Mucosa of rectum (tissue), 2 donors: Measurements from ENCODE around the gene RBM3.
"Not testable (repeated sequence)": the region's sequence is repeated elsewhere in the genome, so short reads cannot be mapped to it uniquely, and the experiment has no call there.

ENCODE experiments used
- H3K27ac ChIP-seq, 2 donors: one replicate each; pipeline ENCODE4 v1.7.0; 2013; ENCODE audit warnings: inconsistent platforms in 2 of 2, low read depth in 2 of 2, low read length in 2 of 2
- H3K27me3 ChIP-seq, 2 donors: one replicate each; pipeline ENCODE4 v1.7.0; 2013; ENCODE audit warnings: low read length in 2 of 2; ENCODE audit not compliant: control insufficient read depth in 2 of 2, insufficient read depth in 2 of 2
- H3K36me3 ChIP-seq, 2 donors: one replicate each; pipeline ENCODE4 v1.7.0; 2013; ENCODE audit warnings: low read length in 2 of 2; ENCODE audit not compliant: control insufficient read depth in 2 of 2, insufficient read depth in 2 of 2
- H3K4me1 ChIP-seq, 2 donors: one replicate each; pipeline ENCODE4 v1.7.0; 2013; ENCODE audit warnings: low read length in 2 of 2, mild to moderate bottlenecking in 1 of 2; ENCODE audit not compliant: control insufficient read depth in 2 of 2, insufficient read depth in 2 of 2
- H3K4me3 ChIP-seq, 2 donors: one replicate each; pipeline ENCODE4 v1.7.0; 2013; ENCODE audit warnings: low read length in 2 of 2
- H3K9ac ChIP-seq, 2 donors: one replicate each; pipeline ENCODE4 v1.7.0; 2013; ENCODE audit warnings: low read length in 2 of 2, low read depth in 1 of 2, mild to moderate bottlenecking in 1 of 2
- H3K9me3 ChIP-seq, 2 donors: one replicate each; pipeline ENCODE4 v1.7.0; 2013; ENCODE audit warnings: low read length in 2 of 2; ENCODE audit not compliant: control insufficient read depth in 2 of 2
- donor health status: healthy.
- donor health status: Normal muscosa, but diverticular disease.

RBM3 gene

GRCh38 chrX:48540480-48540879 is 33.8 kb upstream of the RBM3 start:
- peaks cover 3 to 5% of the 10 kb centered on the region in 2 donors for H3K4me1 ChIP-seq
- H3K36me3 ChIP-seq = peaks cover 3 to 4% of the 10 kb centered on the region in 2 donors
- peak overlapping the region in 1 of 2 donors; percentile 83 for H3K27ac ChIP-seq
- no peaks in the 10 kb centered on the region for H3K27me3 ChIP-seq
- no peak overlapping the region for H3K9ac ChIP-seq
- H3K9me3 ChIP-seq = no peaks in the 10 kb centered on the region
- peak overlapping the region; percentile 76 to 77 for H3K4me3 ChIP-seq

DNA sequence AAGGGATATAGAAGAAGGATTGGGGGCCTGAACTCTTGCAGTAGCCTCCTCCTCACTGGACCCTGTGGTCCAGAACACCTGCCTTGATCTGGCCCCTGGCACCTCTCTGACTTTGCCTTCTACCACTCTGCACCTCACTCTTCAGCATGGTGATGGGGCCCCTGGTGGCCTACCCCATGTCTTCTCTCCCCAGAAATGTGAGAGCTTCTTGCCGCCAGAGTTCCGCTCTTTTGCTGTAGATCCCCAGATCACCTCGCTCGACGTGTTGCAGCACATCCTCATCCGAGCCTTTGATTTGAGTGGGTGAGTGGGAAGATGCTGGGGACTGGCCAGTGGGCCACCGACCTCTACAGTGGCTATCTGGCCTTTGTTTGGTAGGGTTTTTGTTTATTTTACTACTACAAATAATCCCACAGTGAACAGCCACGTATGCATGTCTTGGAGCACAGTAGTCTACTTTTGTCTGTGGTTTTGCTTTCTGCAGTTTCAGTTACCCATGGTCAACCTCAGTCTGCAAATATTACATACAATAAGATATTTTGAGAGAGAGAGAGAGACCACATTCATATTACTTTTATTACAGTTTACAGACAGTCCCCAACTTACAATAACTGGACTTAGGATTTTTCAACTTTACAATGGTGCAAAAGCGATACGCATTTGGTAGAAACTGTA is 33.0 kb upstream of the RBM3 start:
- Histone ChIP-seq H3K4me3 (no peak overlapping the region), H3K27me3 (no peaks in the 10 kb centered on the region), H3K27ac (peak overlapping the region in 1 of 2 donors; percentile 2), H3K9ac (no peak overlapping the region), H3K4me1 (peaks cover 3 to 5% of the 10 kb centered on the region in 2 donors), H3K9me3 (no peaks in the 10 kb centered on the region), H3K36me3 (peaks cover 3 to 4% of the 10 kb centered on the region in 2 donors)

GRCh38 chrX:48548871-48549270 is 25.4 kb upstream of the RBM3 start:
- H3K27ac ChIP-seq = no peak overlapping the region
- no peak overlapping the region for H3K9ac ChIP-seq

GRCh38 chrX:48555731-48556325 is 18.5 kb upstream of the RBM3 start:
- H3K9me3 ChIP-seq, H3K27ac ChIP-seq, H3K4me1 ChIP-seq, H3K4me3 ChIP-seq, H3K9ac ChIP-seq, H3K27me3 ChIP-seq: not testable (repeated sequence)
- H3K36me3 ChIP-seq = peaks cover 14 to 28% of the 10 kb centered on the region in 2 donors

More at GRCh38 chrX:48548871-48549270, 25.4 kb upstream of the RBM3 start:
- Histone ChIP-seq H3K4me1 (no peaks in the 10 kb centered on the region), H3K9me3 (no peaks in the 10 kb centered on the region), H3K36me3 (peaks cover 3 to 4% of the 10 kb centered on the region in 2 donors), H3K27me3 (no peaks in the 10 kb centered on the region), H3K4me3 (no peak overlapping the region)

DNA sequence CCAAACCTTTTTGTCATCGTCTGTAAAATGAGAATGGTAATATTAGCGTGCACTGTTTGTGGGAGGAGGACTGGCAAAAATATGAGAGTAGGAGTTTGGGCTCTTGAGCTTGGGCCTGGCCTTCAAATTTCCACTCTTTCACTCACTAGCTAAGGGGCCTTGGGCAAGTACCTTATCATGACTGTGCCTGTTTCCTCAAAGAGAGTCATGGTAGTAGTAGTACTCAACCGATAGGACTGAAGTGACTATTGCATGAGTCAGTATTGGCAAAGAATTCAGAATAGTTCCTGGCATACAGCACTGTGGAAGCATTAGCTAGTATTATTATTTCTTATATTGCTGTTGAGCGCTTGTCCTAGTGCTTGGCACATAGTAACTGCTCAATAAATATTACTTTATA is 16.0 kb upstream of the RBM3 start:
- Histone ChIP-seq H3K27ac (no peak overlapping the region), H3K9me3 (no peaks in the 10 kb centered on the region), H3K27me3 (peaks cover 2 to 3% of the 10 kb centered on the region in 2 donors), H3K4me1 (no peaks in the 10 kb centered on the region), H3K4me3 (no peak overlapping the region), H3K36me3 (peaks cover 14 to 35% of the 10 kb centered on the region in 2 donors), H3K9ac (no peak overlapping the region)

GRCh38 chrX:48559636-48560035 is 14.6 kb upstream of the RBM3 start:
- H3K9ac ChIP-seq = no peak overlapping the region
- H3K27me3 ChIP-seq = peaks cover 2 to 3% of the 10 kb centered on the region in 2 donors
- no peak overlapping the region for H3K4me3 ChIP-seq
- H3K4me1 ChIP-seq = no peaks in the 10 kb centered on the region
- H3K27ac ChIP-seq = no peak overlapping the region
- H3K36me3 ChIP-seq = peaks cover 14 to 35% of the 10 kb centered on the region in 2 donors
- no peaks in the 10 kb centered on the region for H3K9me3 ChIP-seq

DNA sequence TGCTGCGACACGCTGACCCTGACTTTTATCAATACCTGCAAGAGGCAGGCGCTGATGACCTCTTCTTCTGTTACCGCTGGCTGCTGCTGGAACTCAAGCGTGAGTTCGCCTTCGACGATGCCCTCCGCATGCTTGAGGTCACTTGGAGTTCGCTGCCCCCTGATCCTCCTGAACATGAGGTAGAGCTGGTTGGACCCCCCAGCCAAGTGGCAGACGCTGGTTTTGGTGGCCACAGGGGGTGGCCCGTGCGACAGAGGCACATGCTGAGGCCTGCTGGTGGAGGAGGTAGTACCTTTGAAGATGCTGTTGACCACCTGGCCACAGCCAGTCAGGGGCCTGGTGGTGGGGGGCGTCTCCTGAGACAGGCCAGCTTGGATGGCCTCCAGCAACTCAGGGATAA is 14.2 kb upstream of the RBM3 start:
- Histone ChIP-seq H3K4me1 (no peaks in the 10 kb centered on the region), H3K9me3 (no peaks in the 10 kb centered on the region), H3K36me3 (peaks cover 11 to 31% of the 10 kb centered on the region in 2 donors), H3K4me3 (no peak overlapping the region), H3K27ac (no peak overlapping the region), H3K9ac (no peak overlapping the region), H3K27me3 (no peaks in the 10 kb centered on the region)

DNA sequence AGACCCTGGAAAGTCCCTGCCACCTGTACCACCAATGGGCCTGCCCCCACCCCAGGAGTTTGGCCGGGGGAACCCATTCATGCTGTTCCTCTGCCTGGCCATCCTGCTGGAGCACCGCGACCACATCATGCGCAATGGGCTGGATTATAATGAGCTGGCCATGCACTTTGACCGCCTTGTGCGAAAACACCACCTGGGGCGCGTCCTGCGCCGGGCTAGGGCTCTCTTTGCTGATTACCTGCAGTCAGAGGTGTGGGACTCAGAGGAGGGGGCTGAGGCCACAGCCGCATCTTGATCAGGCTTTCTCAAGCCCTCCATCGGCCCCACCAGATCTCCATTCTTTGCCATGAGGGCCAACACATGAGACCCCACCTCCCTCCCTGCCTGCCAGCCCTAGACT is 13.6 kb upstream of the RBM3 start:
- Histone ChIP-seq H3K9ac (no peak overlapping the region), H3K9me3 (no peaks in the 10 kb centered on the region), H3K4me1 (no peaks in the 10 kb centered on the region), H3K27me3 (no peaks in the 10 kb centered on the region), H3K4me3 (no peak overlapping the region), H3K36me3 (peaks cover 11 to 29% of the 10 kb centered on the region in 2 donors), H3K27ac (no peak overlapping the region)

DNA sequence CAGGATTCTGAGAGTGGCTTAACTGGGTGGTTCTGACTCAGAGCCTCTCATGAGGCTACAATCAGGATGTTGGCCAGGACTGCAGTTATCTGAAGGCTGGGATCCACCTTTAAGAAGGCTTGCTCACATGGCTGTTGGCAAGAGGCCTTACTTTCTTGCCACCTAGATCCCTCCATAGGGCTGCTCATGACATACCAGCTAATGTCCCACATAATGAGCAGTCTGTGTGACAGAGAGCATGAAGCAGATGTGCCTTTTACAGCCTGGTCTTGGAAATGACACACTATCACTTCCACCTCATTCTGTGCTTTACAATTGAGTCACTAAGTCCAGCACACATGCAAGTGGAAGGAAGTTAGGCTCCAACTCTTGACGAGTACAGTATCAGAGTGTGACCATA is 4.3 kb upstream of the RBM3 start:
- Histone ChIP-seq H3K4me3 (no peak overlapping the region), H3K9ac (no peak overlapping the region), H3K27ac (no peak overlapping the region), H3K36me3 (no peaks in the 10 kb centered on the region), H3K4me1 (no peaks in the 10 kb centered on the region), H3K9me3 (no peaks in the 10 kb centered on the region), H3K27me3 (no peaks in the 10 kb centered on the region)

- Histone ChIP-seq H3K9ac (peak overlapping the region; percentile 74 to 89), H3K4me1 (peaks cover 14 to 15% of the 10 kb centered on the region in 2 donors), H3K9me3 (no peaks in the 10 kb centered on the region), H3K36me3 (peaks cover 22 to 26% of the 10 kb centered on the region in 2 donors), H3K4me3 (peak overlapping the region; percentile 80 to 86), H3K27ac (peak overlapping the region; percentile 98), H3K27me3 (no peaks in the 10 kb centered on the region)
Observed at GRCh38 chrX:48573690-48574269, 504 bp upstream of the RBM3 start.
